ENCODE measurements around the gene PLEKHA6. TPM values are rescaled to one million over a fixed set of nuclear protein-coding genes. Genes with fewer than 3 reads are reported as not detected.

The PLEKHA6 gene
- polyA plus RNA-seq, 1 donor = 3.0 TPM

- DNase-seq (ENCODE audit: low read depth) = no peak
Observed at GRCh38 chr1:204286831-204287421, 72.8 kb downstream of the PLEKHA6 start.

GRCh38 chr1:204286315-204286714 is 73.4 kb downstream of the PLEKHA6 start:
- DNase-seq (ENCODE audit: low read depth) = no peak

- DNase-seq (ENCODE audit: low read depth) = no peak
Observed at GRCh38 chr1:204285436-204286305, 74.1 kb downstream of the PLEKHA6 start.

- no peak for DNase-seq (ENCODE audit: low read depth)
Observed at GRCh38 chr1:204284929-204285328, 74.8 kb downstream of the PLEKHA6 start.

- no peak for DNase-seq (ENCODE audit: low read depth)
Observed at GRCh38 chr1:204283711-204284651, 75.7 kb downstream of the PLEKHA6 start.

- DNase-seq (ENCODE audit: low read depth) = no peak
Observed at GRCh38 chr1:204282761-204283221, 76.9 kb downstream of the PLEKHA6 start.

GRCh38 chr1:204280099-204280961 is 79.4 kb downstream of the PLEKHA6 start:
- no peak for DNase-seq (ENCODE audit: low read depth)

GRCh38 chr1:204278958-204279357 is 80.8 kb downstream of the PLEKHA6 start:
- DNase-seq (ENCODE audit: low read depth) = no peak

GRCh38 chr1:204278251-204278650 is 81.5 kb downstream of the PLEKHA6 start:
- DNase-seq (ENCODE audit: low read depth) = no peak

GRCh38 chr1:204277563-204278219 is 82.0 kb downstream of the PLEKHA6 start:
- no peak for DNase-seq (ENCODE audit: low read depth)

- DNase-seq (ENCODE audit: low read depth) = no peak
Observed at GRCh38 chr1:204275695-204276370, 83.9 kb downstream of the PLEKHA6 start.

GRCh38 chr1:204274446-204274845 is 85.3 kb downstream of the PLEKHA6 start:
- DNase-seq (ENCODE audit: low read depth) = no peak

- no peak for DNase-seq (ENCODE audit: low read depth)
Observed at GRCh38 chr1:204272505-204272904, 87.2 kb downstream of the PLEKHA6 start.

GRCh38 chr1:204271970-204272369 is 87.8 kb downstream of the PLEKHA6 start:
- DNase-seq (ENCODE audit: low read depth) = no peak

GRCh38 chr1:204268101-204268500 is 91.6 kb downstream of the PLEKHA6 start:
- no peak for DNase-seq (ENCODE audit: low read depth)

GRCh38 chr1:204267191-204267601 is 92.5 kb downstream of the PLEKHA6 start:
- DNase-seq (ENCODE audit: low read depth) = no peak

- no peak for DNase-seq (ENCODE audit: low read depth)
Observed at GRCh38 chr1:204266504-204267034, 93.2 kb downstream of the PLEKHA6 start.

- no peak for DNase-seq (ENCODE audit: low read depth)
Observed at GRCh38 chr1:204265665-204266064, 94.1 kb downstream of the PLEKHA6 start.

GRCh38 chr1:204264805-204265204 is 94.9 kb downstream of the PLEKHA6 start:
- no peak for DNase-seq (ENCODE audit: low read depth)

All from forelimb muscle (tissue), 1 donor.